ENCODE results near the gene WDFY1. TPM values are rescaled to one million over a fixed set of nuclear protein-coding genes. Genes with fewer than 3 reads are reported as not detected.

Gene WDFY1
- polyA plus RNA-seq, 4 donors = 51.7 to 70.8 (median 61.3) TPM

DNA sequence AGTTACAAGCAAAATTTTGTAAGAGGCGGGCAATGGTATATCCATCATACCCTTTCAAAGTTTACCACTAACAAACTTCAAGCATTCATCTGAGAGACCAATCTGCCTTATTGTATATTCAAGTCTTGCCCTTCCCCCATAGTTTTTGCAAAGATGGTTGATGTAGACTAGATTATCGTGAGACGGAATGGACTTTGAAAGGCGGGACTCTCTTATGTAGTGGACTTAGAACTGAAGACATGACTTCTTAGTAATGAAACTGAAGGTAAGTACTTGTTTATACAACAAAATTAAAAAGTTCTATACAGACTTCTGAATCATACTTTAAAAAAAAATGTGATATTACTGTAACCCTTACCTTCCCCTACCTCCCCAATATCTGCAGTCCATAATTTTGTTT is 118.1 kb downstream of the WDFY1 start:
- DNase-seq (ENCODE audit: low read depth in 4 of 4, low spot score in 3 of 4) = no peak

Other genes with a start within 250 kb of the WDFY1 start
- 10 to 100 TPM in 3 of 4 donors, 1 to 10 TPM in 1; 1.3 to 17.8 (median 15.7) TPM for gene AP1S3, start 107.8 kb downstream of the WDFY1 start, polyA plus RNA-seq (ENCODE audit: insufficient read length in 4 of 4)
- gene MRPL44, start 12.1 kb upstream of the WDFY1 start, polyA plus RNA-seq (ENCODE audit: insufficient read length in 4 of 4) = 10 to 100 TPM; 23.7 to 37.1 (median 35.6) TPM
- 100 to 1,000 TPM in 3 of 4 donors, 10 to 100 TPM in 1; 55.3 to 148 (median 129) TPM for gene SERPINE2, start 94.0 kb upstream of the WDFY1 start, polyA plus RNA-seq (ENCODE audit: insufficient read length in 4 of 4)

Data from left renal pelvis (tissue), 4 donors.